Thoracic aorta (tissue), 2 donors: ENCODE results near the gene LRRC53. TPM values are rescaled to one million over a fixed set of nuclear protein-coding genes. Genes with fewer than 3 reads are reported as not detected.

Experiments used
- ATAC-seq: fragments of 150-250 bp; one replicate; pipeline ENCODE4 v1.8.0; 2017; ENCODE audit warnings: low read depth; ENCODE audit not compliant: insufficient number of reproducible peaks, low FRiP score
- DNase-seq: peaks from one replicate; pipeline ENCODE4 v3.0.0-alpha.2; 2020; ENCODE audit warnings: low spot score
- H3K27ac ChIP-seq, 2 donors: fragments of 200-600 bp; sonication (generic); 1 replicate in 1 of 2; 2 replicates in 1 of 2; pipeline ENCODE4 v1.5.1; 2016; ENCODE audit warnings: mild to moderate bottlenecking in 2 of 2, moderate library complexity in 2 of 2
- H3K27me3 ChIP-seq: fragments of 200-600 bp; sonication (generic); replicated peaks from 2 replicates; pipeline ENCODE4 v1.6.0; 2016; ENCODE audit warnings: mild to moderate bottlenecking; ENCODE audit not compliant: insufficient read depth
- H3K36me3 ChIP-seq: fragments of 200-600 bp; sonication (generic); one replicate; pipeline ENCODE4 v1.5.1; 2016
- H3K4me1 ChIP-seq, 2 donors: fragments of 200-600 bp; sonication (generic); 1 replicate in 1 of 2; 2 replicates in 1 of 2; pipeline versions ENCODE4 v1.5.1 to v1.6.0; 2016; ENCODE audit warnings: low read depth in 2 of 2, mild to moderate bottlenecking in 1 of 2; ENCODE audit not compliant: control insufficient read depth in 1 of 2
- H3K4me3 ChIP-seq: fragments of 200-600 bp; sonication (generic); 2 replicates; pipeline ENCODE4 v1.5.1; 2016; ENCODE audit warnings: mild to moderate bottlenecking
- H3K9me3 ChIP-seq: fragments of 200-600 bp; sonication (generic); 2 replicates; pipeline ENCODE4 v1.5.1; 2016
- total RNA-seq, 2 donors: library from RNA; depleted of rRNA; stranded (reverse); fragments of >200 nt; gene quantifications; one replicate each; pipeline versions ENCODE4 v1.1.0 to v1.2.3, GENCODE V29; 2016
- TF ChIP-seq, protein P1 (sequence below): fragments of 200-600 bp; sonication (generic); IDR thresholded peaks from one replicate; pipeline ENCODE4 v1.5.1; 2019; ENCODE audit warnings: antibody characterized with exemption

The LRRC53 gene
- total RNA-seq, 2 donors from 2014 or later, result not detected

DNA sequence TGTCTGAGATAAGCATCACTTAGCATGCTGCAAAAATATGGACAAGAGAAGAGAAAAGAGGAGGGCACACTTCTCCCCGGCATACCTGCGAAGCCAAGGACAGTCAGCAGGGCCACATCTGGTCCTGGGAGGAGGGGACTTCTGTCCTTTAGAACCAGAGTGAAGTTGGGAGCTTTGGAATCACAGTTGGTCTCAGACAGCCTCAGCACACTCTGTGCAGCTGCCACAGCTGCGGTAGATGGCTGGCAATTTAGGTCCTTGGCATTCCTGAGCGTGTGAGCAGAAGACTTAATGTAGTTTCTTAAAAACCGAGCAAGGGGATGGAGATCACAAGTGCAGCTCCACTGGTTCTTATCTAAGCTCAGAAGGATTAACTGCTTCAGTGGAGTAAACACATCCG lies 32.3 kb downstream of the LRRC53 start:
- ATAC-seq, result no peak
- TF ChIP-seq, protein P1, sequence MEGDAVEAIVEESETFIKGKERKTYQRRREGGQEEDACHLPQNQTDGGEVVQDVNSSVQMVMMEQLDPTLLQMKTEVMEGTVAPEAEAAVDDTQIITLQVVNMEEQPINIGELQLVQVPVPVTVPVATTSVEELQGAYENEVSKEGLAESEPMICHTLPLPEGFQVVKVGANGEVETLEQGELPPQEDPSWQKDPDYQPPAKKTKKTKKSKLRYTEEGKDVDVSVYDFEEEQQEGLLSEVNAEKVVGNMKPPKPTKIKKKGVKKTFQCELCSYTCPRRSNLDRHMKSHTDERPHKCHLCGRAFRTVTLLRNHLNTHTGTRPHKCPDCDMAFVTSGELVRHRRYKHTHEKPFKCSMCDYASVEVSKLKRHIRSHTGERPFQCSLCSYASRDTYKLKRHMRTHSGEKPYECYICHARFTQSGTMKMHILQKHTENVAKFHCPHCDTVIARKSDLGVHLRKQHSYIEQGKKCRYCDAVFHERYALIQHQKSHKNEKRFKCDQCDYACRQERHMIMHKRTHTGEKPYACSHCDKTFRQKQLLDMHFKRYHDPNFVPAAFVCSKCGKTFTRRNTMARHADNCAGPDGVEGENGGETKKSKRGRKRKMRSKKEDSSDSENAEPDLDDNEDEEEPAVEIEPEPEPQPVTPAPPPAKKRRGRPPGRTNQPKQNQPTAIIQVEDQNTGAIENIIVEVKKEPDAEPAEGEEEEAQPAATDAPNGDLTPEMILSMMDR, result no peak

GRCh38 chr1:74478979-74479378 lies 33.4 kb downstream of the LRRC53 start:
- DNase-seq, result no peak
- Histone ChIP-seq H3K36me3 (no peaks in the 10 kb centered on the region), H3K27ac (no peak overlapping the region), H3K9me3 (no peaks in the 10 kb centered on the region), H3K27me3 (no peaks in the 10 kb centered on the region), H3K4me1 (no peaks in the 10 kb centered on the region), H3K4me3 (no peak overlapping the region)
- no peak for ATAC-seq
- TF ChIP-seq, protein P1, result no peak

More for the DNA sequence above, 32.3 kb downstream of the LRRC53 start:
- H3K27ac ChIP-seq, result no peak overlapping the region
- H3K27me3 ChIP-seq, result no peaks in the 10 kb centered on the region
- H3K4me3 ChIP-seq, result no peak overlapping the region
- no peaks in the 10 kb centered on the region for H3K4me1 ChIP-seq
- no peak for DNase-seq
- no peaks in the 10 kb centered on the region for H3K9me3 ChIP-seq
- no peaks in the 10 kb centered on the region for H3K36me3 ChIP-seq

DNA sequence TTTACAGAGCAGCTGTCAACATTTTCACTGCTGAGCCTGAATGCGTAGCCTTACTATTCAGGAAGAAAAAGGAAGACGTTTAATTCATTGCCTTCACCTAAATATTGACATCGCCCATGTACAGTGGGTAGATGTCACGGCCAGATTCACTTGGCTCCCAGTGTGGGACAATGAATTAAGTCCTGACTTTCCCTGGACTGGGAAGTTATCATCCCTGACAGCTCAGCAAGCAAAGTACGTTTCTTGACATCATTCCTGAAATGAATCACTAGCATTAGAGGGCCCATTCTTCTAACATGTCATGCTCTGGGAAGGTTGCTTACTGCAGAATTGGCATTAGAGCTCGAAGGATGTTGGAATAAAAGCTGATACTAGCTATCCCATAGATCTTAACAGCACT lies 37.8 kb downstream of the LRRC53 start:
- DNase-seq (no peak), ATAC-seq (no peak)
- Histone ChIP-seq H3K27ac (no peak overlapping the region), H3K4me1 (peaks cover 8 to 25% of the 10 kb centered on the region in 2 donors), H3K9me3 (no peaks in the 10 kb centered on the region), H3K4me3 (no peak overlapping the region), H3K36me3 (no peaks in the 10 kb centered on the region), H3K27me3 (no peaks in the 10 kb centered on the region)
- TF ChIP-seq, protein P1, result no peak

- no peak overlapping the region for H3K27ac ChIP-seq
- H3K27me3 ChIP-seq, result no peaks in the 10 kb centered on the region
- H3K4me3 ChIP-seq, result no peak overlapping the region
- no peak for DNase-seq
- TF ChIP-seq, protein P1, result no peak
- H3K36me3 ChIP-seq, result no peaks in the 10 kb centered on the region
- H3K4me1 ChIP-seq, result peaks cover 13 to 31% of the 10 kb centered on the region in 2 donors
- no peaks in the 10 kb centered on the region for H3K9me3 ChIP-seq
- no peak for ATAC-seq
These were observed 40.9 kb downstream of the LRRC53 start for GRCh38 chr1:74471470-74471869.

DNA sequence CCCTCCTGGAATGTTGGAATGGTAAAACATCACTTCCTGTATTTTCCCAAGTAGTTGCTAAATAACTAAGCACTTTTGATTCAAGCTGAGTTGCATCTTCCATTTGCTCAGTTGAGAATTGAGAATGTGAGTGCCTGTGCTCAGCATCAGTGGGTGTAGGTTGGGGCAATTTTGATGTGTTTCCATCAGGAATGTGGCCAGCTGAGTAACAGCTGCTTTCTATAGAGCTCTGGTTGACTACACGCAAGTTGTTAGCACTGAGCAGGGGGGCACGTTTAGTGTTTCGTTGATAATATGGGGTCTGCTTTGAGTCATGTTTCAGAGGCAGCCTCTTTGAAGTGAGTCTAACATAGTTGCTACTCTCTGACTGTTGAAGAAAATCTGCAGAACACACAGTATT lies 41.5 kb downstream of the LRRC53 start:
- peak overlapping the region in 1 of 2 donors; percentile 39 for H3K27ac ChIP-seq
- ATAC-seq, result no peak

More for the DNA sequence above, 41.5 kb downstream of the LRRC53 start:
- TF ChIP-seq, protein P1, result no peak
- Histone ChIP-seq H3K4me3 (peak overlapping the region; percentile 21), H3K9me3 (no peaks in the 10 kb centered on the region), H3K36me3 (no peaks in the 10 kb centered on the region), H3K27me3 (no peaks in the 10 kb centered on the region), H3K4me1 (peaks cover 13 to 31% of the 10 kb centered on the region in 2 donors)
- no peak for DNase-seq
